ENCODE data around the gene IL12RB1.

GRCh38 chr19:18059297-18059696 is 27.4 kb downstream of the IL12RB1 start:
- TF ChIP-seq JUND (IDR thresholded peaks at IDR 0.05; ENCODE audit: low read length) (no peak), MAFK (IDR thresholded peaks at IDR 0.05; ENCODE audit: low read depth, low read length) (no peak), SIRT6 (IDR thresholded peaks at IDR 0.05; ENCODE audit: low read length) (no peak), ATF3 (IDR thresholded peaks at IDR 0.05; ENCODE audit: insufficient read depth, low read depth, low read length) (no peak), BACH1 (IDR thresholded peaks at IDR 0.05; ENCODE audit: low read length) (no peak), CREB1 (IDR thresholded peaks at IDR 0.05) (no peak), CBX8 (IDR thresholded peaks at IDR 0.05; ENCODE audit: borderline replicate concordance, low read depth, low read length) (no peak), EP300 (IDR thresholded peaks at IDR 0.05; ENCODE audit: borderline replicate concordance in 1 of 2, low read depth in 2 of 2, low read length in 2 of 2) (no peak), SRF (IDR thresholded peaks at IDR 0.05; ENCODE audit: low read depth, low read length) (no peak), TCF12 (IDR thresholded peaks at IDR 0.05; ENCODE audit: low read depth, low read length) (no peak), RFX5 (IDR thresholded peaks at IDR 0.05; ENCODE audit: borderline replicate concordance, low read depth, low read length) (no peak)
